Pancreas (tissue), 10 donors: ENCODE measurements around the gene KCNF1. TPM values are rescaled to one million over a fixed set of nuclear protein-coding genes. Genes with fewer than 3 reads are reported as not detected.
A peak's percentile ranks its signal among the peaks of the same experiment; 100 is the strongest.

ENCODE experiments used
- ATAC-seq, 4 donors: fragments of 200-7000 bp; cut with Tn5 transposase; one replicate each; pipeline versions ENCODE4 v1.8.0 to v1.9.1; 2020; ENCODE audit warnings: mild to moderate bottlenecking in 4 of 4, moderate library complexity in 4 of 4
- DNase-seq, 6 donors: peaks; one replicate each; pipeline ENCODE4 v3.0.0-alpha.2; 2020
- FAIRE-seq: peaks from 2 replicates; lab custom pipeline; 2012; peaks lifted over from hg19 to GRCh38; lab: Jason Lieb, UNC
- H3K27ac ChIP-seq, 4 donors: fragments of 200-600 bp; sonication (generic); 1 replicate in 3 of 4; 2 replicates in 1 of 4; pipeline versions ENCODE4 v1.5.0 to v1.8.0; 2020
- H3K27me3 ChIP-seq, 4 donors: fragments of 200-600 bp; one replicate each; pipeline ENCODE4 v1.8.0; 2021
- H3K36me3 ChIP-seq, 3 donors: fragments of 200-600 bp; sonication (generic) in 1 of 3; one replicate each; pipeline versions ENCODE4 v1.5.0 to v1.8.0; 2020 to 2021
- H3K4me1 ChIP-seq, 3 donors: fragments of 200-600 bp; one replicate each; pipeline ENCODE4 v1.8.0; 2021
- H3K4me3 ChIP-seq, 4 donors: fragments of 200-600 bp; sonication (generic) in 2 of 4; one replicate each; pipeline versions ENCODE4 v1.5.0 to v1.8.0; 2020 to 2021
- H3K9me3 ChIP-seq, 4 donors: fragments of 200-600 bp; one replicate each; pipeline ENCODE4 v1.8.0; 2021
- CTCF ChIP-seq, 4 donors: fragments of 200-600 bp; sonication (generic) in 3 of 4; IDR thresholded peaks; one replicate each; pipeline versions ENCODE4 v1.5.0 to v1.8.0; 2021; ENCODE audit warnings: antibody characterized with exemption in 4 of 4
- WGBS, 2 donors: extraction: QIAGEN DNeasy Blood & Tissue Kit; methylation state at CpG; one replicate each; pipeline ENCODE4 v1.1.7; 2013; 5-methylcytosine and 5-hydroxymethylcytosine counted together
- intact Hi-C, 3 donors: fragments of 100-400 bp; cut with DNase I; formaldehyde crosslinking; loops; one replicate each; pipeline versions ENCODE4 v1.11.1 to v1.14.2; 2022
- polyA plus RNA-seq, 2 donors: library from polyadenylated mRNA; stranded (reverse); fragments of 200-250 nt; gene quantifications; one replicate each; pipeline ENCODE4 v1.2.3, GENCODE V29; 2013
- total RNA-seq, 6 donors: library from RNA; stranded (reverse); fragmentation: NEBNext Ultra II Directional in 4 of 6; extraction: Animal tissue kit (Norgen Biotek cat#: 25700) in 4 of 6; gene quantifications; one replicate each; pipeline versions ENCODE4 v1.2.1 to v1.2.4, GENCODE V29; 2021 to 2023
- donor health status: healthy with polysubstance abuse.
- donor health status: DM: no; HTN: no; CAD: no; lungs with moderate emphysema.
- donor health status: DM: no; HTN: no; CAD: no.
- donor health status: control.
- donor health status: control.
- donor health status: Bipolar disorder and iron deficiency.
- donor health status: DM: yes; HTN: yes; CAD: no.
- donor health status: DM: no; HTN: no; CAD: no.
- donor health status: DM: no; HTN: no; CAD: no.
- donor health status: DM: yes; HTN: yes; CAD: no.

Gene KCNF1
- total and polyA plus RNA-seq, 8 donors: 0.08 to 15.8 (median 0.52) TPM

GRCh38 chr2:10935953-10936942 is 24.5 kb downstream of the KCNF1 start:
- H3K27me3 ChIP-seq: no peaks in the 10 kb centered on the region
- H3K36me3 ChIP-seq: no peaks in the 10 kb centered on the region
- no peak overlapping the region for H3K27ac ChIP-seq
- no peak for DNase-seq
- no peaks in the 10 kb centered on the region for H3K4me1 ChIP-seq
- ATAC-seq: peak in 2 of 4 donors; percentile 45 to 70
- no peak for TF ChIP-seq CTCF (IDR thresholded peaks at IDR 0.05)
- intact Hi-C loops: no loop called here
- WGBS, 2 donors: 80 to 84% methylated on average over 17 of the region's 17 CpGs
- FAIRE-seq: no peak
- no peak overlapping the region for H3K4me3 ChIP-seq
- H3K9me3 ChIP-seq: no peaks in the 10 kb centered on the region

DNA sequence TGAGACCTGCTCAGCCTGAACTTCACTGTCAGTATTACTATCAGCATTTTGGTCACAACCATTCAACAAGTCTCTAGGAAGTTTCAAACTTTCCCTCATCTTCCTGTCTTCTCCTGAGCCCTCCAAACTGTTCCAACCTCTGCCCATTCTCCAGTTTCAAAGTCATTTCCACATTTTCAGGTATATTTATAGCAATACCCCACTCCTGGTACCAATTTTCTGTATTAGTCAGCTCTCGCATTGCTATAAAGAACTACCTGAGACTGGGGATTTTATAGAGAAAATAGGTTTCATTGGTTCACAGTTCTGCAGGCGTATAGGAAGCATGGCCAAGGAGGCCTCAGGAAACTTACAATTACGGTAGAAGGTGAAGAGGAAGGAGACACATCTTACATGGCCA is 27.3 kb downstream of the KCNF1 start:
- Histone ChIP-seq H3K4me1 (no peaks in the 10 kb centered on the region), H3K9me3 (no peaks in the 10 kb centered on the region), H3K27ac (no peak overlapping the region), H3K27me3 (no peaks in the 10 kb centered on the region), H3K36me3 (no peaks in the 10 kb centered on the region), H3K4me3 (no peak overlapping the region)
- FAIRE-seq (no peak), DNase-seq (no peak), ATAC-seq (no peak)
- intact Hi-C loops: no loop called here
- no peak for TF ChIP-seq CTCF (IDR thresholded peaks at IDR 0.05)
- 92 to 100% methylated on average over 3 of the region's 3 CpGs for WGBS, 2 donors

DNA sequence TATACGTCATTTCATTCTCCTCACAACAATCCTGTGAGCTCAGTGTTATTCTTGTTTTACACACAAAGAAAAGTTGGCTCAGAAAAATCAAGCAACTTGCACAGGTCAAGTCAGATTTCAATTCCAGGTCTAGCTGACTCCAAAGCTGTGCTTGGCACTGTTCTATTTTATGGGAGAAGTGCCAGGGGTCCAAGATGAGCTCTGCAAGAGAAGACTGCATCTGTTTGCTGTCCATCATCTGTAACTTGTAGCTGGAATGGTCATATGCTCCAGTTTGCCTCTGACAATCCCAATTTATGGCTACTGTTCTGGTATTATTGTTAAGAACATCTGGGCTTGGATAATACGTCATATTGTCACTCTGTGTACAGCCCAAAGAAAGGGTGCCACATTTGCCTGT is 28.9 kb downstream of the KCNF1 start:
- no peaks in the 10 kb centered on the region for H3K27me3 ChIP-seq
- H3K36me3 ChIP-seq: no peaks in the 10 kb centered on the region
- no peaks in the 10 kb centered on the region for H3K9me3 ChIP-seq
- intact Hi-C loops: no loop called here
- H3K4me3 ChIP-seq: no peak overlapping the region
- H3K27ac ChIP-seq: no peak overlapping the region
- no peak for TF ChIP-seq CTCF (IDR thresholded peaks at IDR 0.05)
- FAIRE-seq (no peak), DNase-seq (no peak), ATAC-seq (no peak)
- 68 to 73% methylated on average over 2 of the region's 2 CpGs for WGBS, 2 donors
- no peaks in the 10 kb centered on the region for H3K4me1 ChIP-seq

DNA sequence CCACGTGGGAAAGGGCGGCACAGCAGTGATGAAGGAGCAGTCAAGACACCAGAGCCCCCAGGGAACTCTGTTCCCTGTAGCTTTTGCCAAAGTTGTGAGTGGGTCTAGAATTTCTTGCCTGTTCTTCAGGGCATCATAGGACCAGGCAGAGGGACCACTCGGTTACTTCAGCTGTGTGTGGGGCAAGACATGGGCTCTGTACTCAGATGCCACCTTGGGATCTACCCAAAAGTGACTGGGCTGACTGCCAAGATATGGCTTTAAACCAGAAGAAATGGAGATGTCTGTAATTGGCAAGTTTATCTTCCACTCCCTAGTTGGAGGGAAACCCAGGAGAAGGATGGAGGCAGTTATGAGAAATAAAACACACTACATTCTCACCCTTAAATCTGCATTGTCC is 29.6 kb downstream of the KCNF1 start:
- FAIRE-seq (no peak), ATAC-seq (no peak)
- intact Hi-C loops: no loop called here

More for the DNA sequence above, 29.6 kb downstream of the KCNF1 start:
- H3K27ac ChIP-seq: no peak overlapping the region
- no peak for DNase-seq
- no peaks in the 10 kb centered on the region for H3K4me1 ChIP-seq
- no peak for TF ChIP-seq CTCF (IDR thresholded peaks at IDR 0.05)
- H3K36me3 ChIP-seq: no peaks in the 10 kb centered on the region
- 65 to 67% methylated on average over 3 of the region's 3 CpGs for WGBS, 2 donors
- no peaks in the 10 kb centered on the region for H3K27me3 ChIP-seq
- no peaks in the 10 kb centered on the region for H3K9me3 ChIP-seq
- H3K4me3 ChIP-seq: no peak overlapping the region
